ENCODE measurements around the gene GNG5.
"Not testable (repeated sequence)": the region's sequence is repeated elsewhere in the genome, so short reads cannot be mapped to it uniquely, and the experiment has no call there.

The GNG5 gene

DNA sequence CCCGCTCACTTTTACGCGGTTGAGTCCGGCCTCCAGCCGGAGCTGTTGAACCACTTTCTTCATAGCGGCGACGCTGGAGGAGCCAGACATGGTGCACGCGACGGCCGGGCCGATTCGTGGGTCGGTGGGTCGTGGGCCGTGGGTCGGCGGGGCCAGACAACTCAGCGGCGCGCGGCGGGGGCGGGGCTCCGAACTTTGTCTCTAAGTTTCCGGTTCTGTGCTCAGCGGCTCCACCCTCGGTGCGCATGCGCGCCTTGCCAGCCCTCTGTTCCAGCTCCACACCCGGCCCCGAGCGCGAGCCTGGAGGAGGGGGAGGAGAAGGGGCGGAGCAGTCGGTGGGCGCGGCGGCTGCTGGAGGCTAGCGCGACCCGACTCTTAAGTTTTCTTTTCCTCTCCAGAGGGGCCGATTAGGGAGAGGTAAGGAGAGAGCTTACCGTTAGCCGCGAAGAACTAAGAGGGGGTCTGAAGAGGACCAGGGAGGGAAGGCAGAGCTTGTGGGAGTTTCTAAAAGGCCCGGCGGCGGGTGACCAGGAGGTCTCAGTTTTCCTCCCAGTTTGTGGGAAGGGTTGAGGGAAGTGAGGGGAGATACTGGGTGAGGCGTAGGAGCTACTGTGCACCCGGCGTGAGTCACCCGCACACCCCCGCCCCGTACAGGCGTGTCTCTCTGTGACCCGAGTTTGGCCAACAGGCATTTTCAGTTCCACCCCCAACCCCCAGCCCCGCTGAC lies at the start of gene GNG5, which contains the start of gene SPATA1:
Gene GNG5 (minus strand): TSS at position 580 of the 727 bp plus-strand sequence. CDS start 490 bp downstream, at position 90.
Gene SPATA1 (plus strand): TSS at position 385 of the 727 bp plus-strand sequence. CDS start 9,974 bp downstream, outside the sequence.
- peak; percentile 98 for DNase-seq

DNA sequence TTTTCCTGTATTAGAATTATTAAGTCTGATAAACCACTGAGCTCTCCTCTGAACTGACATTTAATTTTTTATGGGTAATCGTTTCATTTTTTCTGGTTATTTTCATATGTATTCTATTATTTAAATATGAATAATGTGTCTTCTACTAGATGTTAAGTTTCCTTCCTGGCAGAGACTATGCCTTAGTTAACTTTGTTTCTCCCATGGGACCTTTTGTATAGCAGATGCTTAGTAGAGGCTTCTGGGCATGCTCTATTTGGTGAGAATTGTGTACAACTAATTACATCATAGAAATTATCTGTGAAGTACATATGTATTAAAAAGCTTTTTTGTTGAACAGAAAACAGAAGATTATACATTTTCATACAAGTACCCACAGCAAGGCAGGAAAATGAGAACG lies 44.4 kb upstream of the GNG5 start:
- no peak for DNase-seq

GRCh38 chr1:84541679-84542078 lies 35.3 kb upstream of the GNG5 start:
- no peak for DNase-seq

- DNase-seq = no peak
These were observed 34.4 kb upstream of the GNG5 start for GRCh38 chr1:84540759-84541158.

- DNase-seq = no peak
These were observed 33.6 kb upstream of the GNG5 start for GRCh38 chr1:84539972-84540371.

GRCh38 chr1:84538599-84538998 lies 32.2 kb upstream of the GNG5 start:
- no peak for DNase-seq

- DNase-seq = no peak
These were observed 19.4 kb upstream of the GNG5 start for GRCh38 chr1:84525779-84526178.

- DNase-seq = no peak
These were observed 18.2 kb upstream of the GNG5 start for GRCh38 chr1:84524590-84524989.

- no peak for DNase-seq
These were observed 4.3 kb upstream of the GNG5 start for GRCh38 chr1:84510668-84511067.

DNA sequence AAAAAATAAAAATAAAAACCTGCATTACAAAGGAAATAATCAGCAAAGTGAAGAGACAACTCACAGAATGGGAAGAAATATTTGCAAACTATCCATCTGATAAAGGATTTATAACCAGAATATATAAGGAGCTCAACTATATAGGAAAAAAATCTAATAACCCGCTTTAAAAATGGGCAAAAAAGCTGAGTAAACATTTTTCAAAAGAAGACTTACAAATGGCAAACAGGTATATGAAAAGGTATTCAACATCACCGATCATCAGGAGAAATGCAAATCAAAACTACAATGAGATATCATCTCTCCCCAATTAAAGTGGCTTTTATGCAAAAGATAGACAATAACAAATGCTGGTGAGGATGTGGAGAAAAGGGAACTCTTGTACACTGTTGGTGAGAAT lies 3.8 kb upstream of the GNG5 start:
- no peak for DNase-seq

DNA sequence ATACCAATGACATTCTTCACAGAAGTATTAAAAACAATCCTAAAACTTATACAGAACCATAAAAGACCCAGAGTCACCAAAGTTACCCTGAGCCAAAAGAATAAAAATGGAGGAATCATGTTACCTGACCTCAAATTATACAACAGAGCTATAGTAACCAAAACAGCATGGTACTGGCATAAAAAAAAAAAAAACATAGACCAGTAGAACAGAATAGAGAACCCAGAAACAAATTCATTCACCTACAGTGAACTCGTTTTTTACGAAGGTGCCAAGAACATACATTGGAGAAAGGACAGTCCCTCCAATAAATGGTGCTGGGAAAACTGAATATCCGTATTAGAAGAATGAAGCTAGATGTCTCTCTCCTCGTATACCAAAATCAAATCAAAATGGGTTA lies 2.6 kb upstream of the GNG5 start:
- no peak for DNase-seq

DNA sequence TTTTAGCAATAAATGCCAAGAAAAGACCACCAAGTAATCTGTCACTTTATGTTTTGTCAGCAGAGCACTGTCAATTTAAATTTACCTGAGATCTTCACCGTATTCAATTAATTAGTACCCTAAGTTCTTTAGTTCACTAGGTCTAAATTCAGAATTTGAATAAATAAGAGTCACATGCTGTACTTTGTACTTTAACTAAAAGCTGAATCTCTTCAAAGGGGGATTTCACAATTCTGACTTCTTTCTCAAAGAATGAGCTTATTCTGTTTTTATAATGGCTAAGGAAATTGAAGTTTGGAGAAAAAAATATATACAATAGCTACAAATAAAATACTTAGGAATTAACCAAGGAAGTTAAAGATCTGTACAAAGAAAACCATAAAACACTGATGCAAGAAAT lies 2.1 kb upstream of the GNG5 start:
- no peak for DNase-seq

GRCh38 chr1:84507887-84508286 lies 1.5 kb upstream of the GNG5 start:
- DNase-seq = not testable (repeated sequence)

DNA sequence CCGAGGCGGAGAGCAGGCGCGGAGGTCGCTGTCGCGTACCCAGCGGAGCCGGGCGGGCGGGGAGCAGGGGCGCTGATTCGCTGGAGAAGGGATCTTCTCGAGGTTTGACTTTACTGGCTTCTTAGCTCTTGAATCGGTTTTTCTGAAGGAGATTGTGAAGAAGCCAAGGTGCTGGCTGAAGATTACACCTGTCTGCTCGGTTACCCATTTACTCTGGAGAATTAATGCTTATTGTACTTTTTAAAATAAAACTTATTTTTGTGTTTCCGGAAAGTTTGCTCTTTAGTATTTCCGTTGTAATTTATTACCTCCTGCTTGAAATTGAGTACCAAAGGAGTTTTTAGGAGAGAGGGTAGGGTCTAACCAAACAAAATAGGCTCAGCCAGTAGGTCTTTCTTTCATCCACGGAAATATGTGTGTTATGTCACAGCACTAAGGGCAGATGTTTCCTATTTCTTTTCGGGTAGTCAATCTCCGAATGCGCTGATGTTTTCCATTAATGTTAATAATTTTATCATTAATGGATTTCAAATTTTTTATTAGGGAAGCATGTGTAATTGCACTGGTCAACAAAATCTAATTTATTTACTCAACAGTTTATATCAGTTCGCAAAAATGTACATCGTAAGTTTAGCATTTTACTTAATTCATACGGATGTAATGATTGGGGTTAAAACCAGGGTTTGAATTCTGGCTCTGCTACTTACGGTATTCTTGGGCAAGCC lies 510 bp upstream of the GNG5 start:
- no peak for DNase-seq

GRCh38 chr1:84505493-84506001 lies 834 bp downstream of the GNG5 start:
- DNase-seq = peak; percentile 91

DNA sequence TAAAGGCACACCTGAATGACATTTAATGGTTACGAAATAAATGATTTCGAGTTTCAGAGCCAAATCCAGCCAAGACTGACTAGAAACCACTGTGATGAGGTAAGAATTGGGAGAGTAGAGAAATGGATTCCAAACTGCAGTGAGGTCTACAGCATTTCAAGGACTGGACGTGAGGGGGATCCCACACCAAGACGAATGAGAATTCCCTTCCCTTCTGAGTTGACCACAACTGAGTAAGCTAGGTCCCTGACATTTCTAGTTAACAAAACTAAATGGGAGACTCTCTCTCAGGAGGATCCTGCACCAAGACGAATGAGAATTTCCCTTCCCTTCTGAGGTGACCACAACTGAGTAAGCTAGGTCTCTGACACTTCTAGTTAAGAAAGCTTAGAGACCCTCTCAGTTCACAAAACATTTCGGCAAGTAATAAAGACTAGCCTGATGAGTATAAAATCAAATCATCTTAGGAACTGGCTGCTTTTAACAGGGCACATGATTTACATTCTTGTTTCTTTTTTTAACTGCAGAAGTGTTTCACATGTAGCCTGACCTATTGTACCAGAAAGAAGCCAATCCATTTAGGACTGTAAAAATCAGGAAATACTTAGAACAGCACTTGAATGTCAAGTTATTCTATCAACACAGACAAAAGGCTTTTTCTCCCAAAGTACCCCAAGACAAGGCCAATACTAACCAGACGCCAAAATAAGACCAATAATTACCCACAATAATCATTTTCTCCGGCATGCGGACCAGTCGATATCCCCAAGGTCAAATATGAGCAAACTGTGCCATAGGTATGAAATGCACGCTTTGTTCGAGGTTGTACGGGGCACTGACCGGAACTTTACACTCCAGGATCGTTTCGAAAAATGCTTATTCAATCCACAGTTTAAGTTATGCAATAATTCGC lies 1.5 kb downstream of the GNG5 start:
- DNase-seq = peak; percentile 17

DNA sequence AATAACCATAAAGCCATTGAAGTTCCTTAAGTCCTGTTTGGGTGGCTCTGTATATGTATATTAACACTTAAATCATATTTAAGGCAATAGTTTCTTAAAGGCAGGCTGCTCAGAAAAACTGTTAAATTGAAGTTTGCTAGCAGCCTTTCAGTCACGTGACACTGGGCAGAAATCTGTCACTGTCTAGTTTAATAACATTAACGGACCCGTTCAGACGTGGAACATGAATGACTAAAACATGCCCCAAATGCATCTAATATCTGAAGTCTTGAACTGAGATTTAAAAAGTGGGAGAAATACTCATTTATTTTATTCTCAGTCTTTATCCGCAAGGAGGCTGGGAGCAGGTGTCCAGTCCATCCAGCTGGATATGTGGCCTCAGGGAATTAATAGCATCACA lies 3.5 kb downstream of the GNG5 start:
- peak; percentile 48 for DNase-seq

- no peak for DNase-seq
These were observed 8.6 kb downstream of the GNG5 start for GRCh38 chr1:84497631-84498275.

- DNase-seq = no peak
These were observed 9.9 kb downstream of the GNG5 start for GRCh38 chr1:84496498-84496897.

DNA sequence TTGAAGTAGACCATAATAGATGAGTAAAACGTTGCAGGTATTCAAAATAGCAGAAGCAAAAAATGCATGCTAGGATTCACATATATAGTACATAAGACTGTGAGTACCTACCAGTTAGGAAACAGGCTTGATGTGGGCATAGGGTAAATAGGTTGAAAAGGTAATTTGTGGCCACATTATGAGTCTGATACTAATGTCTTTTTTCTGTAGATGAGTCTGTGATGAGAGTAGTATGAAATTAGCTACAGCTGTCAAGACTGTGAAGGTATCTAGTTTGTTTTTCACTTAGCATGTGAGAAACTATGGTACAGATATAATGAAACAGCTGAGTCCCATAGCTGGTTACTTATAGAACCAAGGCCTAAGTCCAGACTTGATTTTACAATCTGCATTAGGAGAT lies 12.6 kb downstream of the GNG5 start:
- DNase-seq = no peak

DNA sequence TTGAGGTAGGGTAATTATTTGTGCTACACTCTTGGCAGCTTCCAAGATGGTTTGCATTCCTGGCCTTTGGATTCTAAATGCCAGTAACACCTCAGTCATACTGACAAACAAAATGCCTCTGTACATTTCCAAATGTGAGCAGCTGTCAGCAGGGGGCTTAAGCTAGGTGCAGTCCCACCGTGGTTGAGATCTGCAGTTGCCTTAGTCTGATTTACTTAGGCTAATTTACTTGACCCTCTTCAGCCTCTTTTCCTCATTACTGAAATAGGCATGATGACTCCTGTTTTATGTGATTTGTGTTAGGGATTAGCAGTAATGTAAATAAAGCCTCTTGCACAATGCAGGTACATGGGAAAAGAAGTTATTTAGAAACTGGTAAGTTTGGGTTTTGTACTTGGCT lies 13.7 kb downstream of the GNG5 start:
- no peak for DNase-seq

DNA sequence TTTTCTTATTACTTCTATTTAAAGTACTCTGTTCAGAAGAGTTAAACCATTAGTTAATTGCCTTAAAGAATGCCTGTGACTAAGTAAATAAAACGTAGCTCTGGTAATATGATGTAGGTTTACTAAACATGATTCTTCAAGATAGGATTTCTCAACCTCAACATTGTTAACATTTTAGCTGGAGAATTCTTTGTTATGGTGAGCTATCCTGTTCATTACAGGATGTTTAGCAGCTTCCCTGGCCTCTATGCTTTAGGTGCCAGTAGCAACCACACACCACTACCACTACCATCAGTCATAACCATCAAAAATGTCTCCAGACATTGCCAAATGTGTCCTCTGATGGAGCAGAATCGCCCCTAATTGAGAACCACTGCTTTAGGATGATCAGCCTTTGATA lies 16.6 kb downstream of the GNG5 start:
- DNase-seq = no peak

GRCh38 chr1:84488107-84488506 lies 18.3 kb downstream of the GNG5 start:
- no peak for DNase-seq

Data from retina (tissue), 1 donor.